GM12892 (cell line): ENCODE results near the gene LHX4.

Experiments used
- POLR2A ChIP-seq: IDR thresholded peaks from 2 replicates; pipeline ENCODE4 v1.6.1; 2011; ENCODE audit warnings: low read depth, low read length, control low read depth
- POLR2AphosphoS5 ChIP-seq: IDR thresholded peaks from 2 replicates; pipeline ENCODE4 v1.6.1; 2011; ENCODE audit warnings: low read depth, low read length, control low read depth
- TAF1 ChIP-seq: IDR thresholded peaks from 2 replicates; pipeline ENCODE4 v1.6.1; 2011; ENCODE audit warnings: low read depth, mild to moderate bottlenecking, control low read depth, low read length, borderline replicate concordance

DNA sequence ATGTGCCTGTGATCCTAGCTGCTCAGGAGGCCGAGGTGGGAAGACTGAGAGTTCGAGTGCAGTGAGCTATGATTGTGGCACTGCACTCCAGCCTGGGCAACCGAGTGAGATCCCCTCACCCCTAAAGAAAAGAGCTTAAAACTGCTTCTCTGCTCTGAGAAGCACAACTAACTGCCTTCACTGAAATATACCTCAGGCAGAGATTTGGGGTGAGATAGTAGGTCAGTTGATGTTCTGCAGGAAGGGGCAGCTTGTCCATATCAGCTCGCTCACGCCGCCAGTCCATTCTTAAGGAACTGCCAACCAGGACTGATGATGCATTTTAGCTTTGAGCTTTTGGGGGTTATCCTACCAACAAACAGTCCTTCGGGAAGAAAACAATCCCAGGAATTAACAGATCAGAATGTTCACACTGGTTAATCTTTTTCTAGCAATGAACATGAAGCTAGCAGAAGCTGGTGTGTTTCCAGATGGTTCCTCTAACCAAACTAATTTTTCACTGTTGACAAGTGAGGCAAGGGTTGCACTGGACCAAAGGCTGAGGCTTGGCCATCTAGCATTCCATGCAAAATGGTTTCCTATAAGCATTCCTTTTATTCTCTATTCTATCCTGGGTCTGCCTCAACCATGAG lies 31.6 kb downstream of the LHX4 start:
- TF ChIP-seq POLR2A (no peak), TAF1 (no peak), POLR2AphosphoS5 (no peak)
